Measurements from ENCODE around the gene VDAC1. TPM values are rescaled to one million over a fixed set of nuclear protein-coding genes. Genes with fewer than 3 reads are reported as not detected.

VDAC1 gene
- total RNA-seq, 1 donor from 2014 or later = 165 TPM

GRCh38 chr5:133935667-133935940, 69.2 kb downstream of the VDAC1 start:
- H3K4me3 Mint-ChIP-seq (ENCODE audit: unreplicated experiment) = no peak overlapping the region
- no peaks in the 10 kb centered on the region for H3K4me1 Mint-ChIP-seq (ENCODE audit: unreplicated experiment)
- no peak for DNase-seq (ENCODE audit: low spot score)
- H3K9me3 Mint-ChIP-seq (ENCODE audit: unreplicated experiment) = no peaks in the 10 kb centered on the region
- H3K27ac Mint-ChIP-seq (ENCODE audit: unreplicated experiment) = no peak overlapping the region
- peaks cover 7% of the 10 kb centered on the region for H3K27me3 Mint-ChIP-seq (ENCODE audit: unreplicated experiment)
- TF ChIP-seq CTCF (IDR thresholded peaks at IDR 0.05; ENCODE audit: unreplicated experiment) = no peak
- H3K36me3 Mint-ChIP-seq (ENCODE audit: low read depth, unreplicated experiment) = no peaks in the 10 kb centered on the region

GRCh38 chr5:133934822-133935666, 69.7 kb downstream of the VDAC1 start:
- no peak overlapping the region for H3K27ac Mint-ChIP-seq (ENCODE audit: unreplicated experiment)
- H3K9me3 Mint-ChIP-seq (ENCODE audit: unreplicated experiment) = no peaks in the 10 kb centered on the region
- H3K4me3 Mint-ChIP-seq (ENCODE audit: unreplicated experiment) = no peak overlapping the region
- no peaks in the 10 kb centered on the region for H3K36me3 Mint-ChIP-seq (ENCODE audit: low read depth, unreplicated experiment)
- no peak for TF ChIP-seq CTCF (IDR thresholded peaks at IDR 0.05; ENCODE audit: unreplicated experiment)
- H3K27me3 Mint-ChIP-seq (ENCODE audit: unreplicated experiment) = peaks cover 7% of the 10 kb centered on the region
- H3K4me1 Mint-ChIP-seq (ENCODE audit: unreplicated experiment) = no peaks in the 10 kb centered on the region
- no peak for DNase-seq (ENCODE audit: low spot score)

GRCh38 chr5:133934311-133934710, 70.5 kb downstream of the VDAC1 start:
- H3K27me3 Mint-ChIP-seq (ENCODE audit: unreplicated experiment) = peaks cover 7% of the 10 kb centered on the region
- no peaks in the 10 kb centered on the region for H3K9me3 Mint-ChIP-seq (ENCODE audit: unreplicated experiment)
- no peaks in the 10 kb centered on the region for H3K36me3 Mint-ChIP-seq (ENCODE audit: low read depth, unreplicated experiment)
- no peaks in the 10 kb centered on the region for H3K4me1 Mint-ChIP-seq (ENCODE audit: unreplicated experiment)
- no peak for DNase-seq (ENCODE audit: low spot score)
- no peak for TF ChIP-seq CTCF (IDR thresholded peaks at IDR 0.05; ENCODE audit: unreplicated experiment)
- H3K4me3 Mint-ChIP-seq (ENCODE audit: unreplicated experiment) = no peak overlapping the region
- H3K27ac Mint-ChIP-seq (ENCODE audit: unreplicated experiment) = peak overlapping the region; percentile 38

GRCh38 chr5:133933670-133934295, 71.0 kb downstream of the VDAC1 start:
- Mint-ChIP-seq H3K4me3 (ENCODE audit: unreplicated experiment) (no peak overlapping the region), H3K36me3 (ENCODE audit: low read depth, unreplicated experiment) (no peaks in the 10 kb centered on the region), H3K27me3 (ENCODE audit: unreplicated experiment) (peaks cover 7% of the 10 kb centered on the region), H3K4me1 (ENCODE audit: unreplicated experiment) (no peaks in the 10 kb centered on the region), H3K9me3 (ENCODE audit: unreplicated experiment) (no peaks in the 10 kb centered on the region), H3K27ac (ENCODE audit: unreplicated experiment) (no peak overlapping the region)
- no peak for DNase-seq (ENCODE audit: low spot score)
- no peak for TF ChIP-seq CTCF (IDR thresholded peaks at IDR 0.05; ENCODE audit: unreplicated experiment)

GRCh38 chr5:133933169-133933509, 71.6 kb downstream of the VDAC1 start:
- DNase-seq (ENCODE audit: low spot score) = no peak
- Mint-ChIP-seq H3K27ac (ENCODE audit: unreplicated experiment) (no peak overlapping the region), H3K27me3 (ENCODE audit: unreplicated experiment) (peaks cover 7% of the 10 kb centered on the region), H3K9me3 (ENCODE audit: unreplicated experiment) (no peaks in the 10 kb centered on the region), H3K4me3 (ENCODE audit: unreplicated experiment) (no peak overlapping the region), H3K36me3 (ENCODE audit: low read depth, unreplicated experiment) (no peaks in the 10 kb centered on the region), H3K4me1 (ENCODE audit: unreplicated experiment) (no peaks in the 10 kb centered on the region)
- TF ChIP-seq CTCF (IDR thresholded peaks at IDR 0.05; ENCODE audit: unreplicated experiment) = no peak
